ELF-1 (cell line): Measurements from ENCODE around the gene UVRAG.
"Not testable (repeated sequence)": the region's sequence is repeated elsewhere in the genome, so short reads cannot be mapped to it uniquely, and the experiment has no call there.

ENCODE experiments used
- DNase-seq: peaks from one replicate; pipeline ENCODE4 v3.0.0-alpha.2; 2016; ENCODE audit warnings: low read depth, low spot score

Gene UVRAG

DNA sequence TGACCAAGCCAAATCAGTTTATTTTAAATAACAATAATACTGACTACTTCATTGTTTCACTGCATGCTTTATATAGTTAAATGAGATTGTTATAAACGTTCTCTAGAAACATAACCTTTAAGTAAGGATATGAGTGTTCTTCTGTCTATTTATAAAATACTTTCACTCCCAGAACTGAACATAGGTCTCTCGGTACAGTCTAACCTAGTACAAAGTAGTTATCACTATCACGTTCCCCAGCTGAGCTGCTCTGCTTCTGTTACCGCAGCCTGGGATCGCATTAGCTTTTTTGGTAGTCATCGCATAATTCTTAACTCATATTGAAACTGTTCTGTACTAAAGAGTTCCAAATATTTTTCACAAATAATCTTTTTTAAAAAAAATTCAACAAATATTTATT lies 247.7 kb downstream of the UVRAG start:
- no peak for DNase-seq

DNA sequence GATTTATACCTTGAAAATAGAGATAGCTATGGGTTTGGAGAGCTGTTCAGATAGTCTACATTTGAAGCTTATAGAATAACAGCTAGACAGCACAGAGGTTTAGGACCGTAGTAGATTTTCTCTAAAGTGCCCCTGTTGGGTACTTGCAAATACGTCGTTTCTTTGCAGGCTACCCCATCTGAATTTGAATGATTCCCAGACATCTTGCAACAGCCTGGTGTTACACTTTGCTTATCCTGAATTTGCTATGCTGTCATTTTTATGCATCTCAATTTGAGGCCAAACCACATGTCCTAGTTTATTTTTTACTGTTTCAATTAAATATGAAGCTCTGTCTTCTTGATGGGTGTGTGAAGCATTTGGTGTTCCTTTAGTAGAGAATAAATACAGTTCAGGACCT lies 249.2 kb downstream of the UVRAG start:
- no peak for DNase-seq

DNA sequence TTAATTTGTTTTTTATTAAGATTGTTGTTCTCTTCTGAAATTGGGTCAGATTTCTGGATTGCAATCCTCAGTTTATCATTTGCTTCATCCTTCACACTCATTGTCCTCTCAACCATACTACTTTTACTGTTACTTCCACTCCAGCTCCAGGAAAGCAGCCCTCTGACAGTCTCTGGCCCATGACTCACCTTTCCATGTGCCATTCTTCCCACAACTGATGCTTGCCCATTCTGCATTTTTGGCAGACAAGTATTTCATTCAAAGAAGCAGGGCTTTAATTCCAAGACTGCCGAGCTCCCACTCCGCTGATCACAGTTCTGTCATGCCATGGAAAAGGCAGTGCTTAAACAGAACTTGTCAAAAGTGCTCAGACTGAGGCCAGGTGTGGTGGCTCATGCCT lies 252.1 kb downstream of the UVRAG start:
- no peak for DNase-seq

DNA sequence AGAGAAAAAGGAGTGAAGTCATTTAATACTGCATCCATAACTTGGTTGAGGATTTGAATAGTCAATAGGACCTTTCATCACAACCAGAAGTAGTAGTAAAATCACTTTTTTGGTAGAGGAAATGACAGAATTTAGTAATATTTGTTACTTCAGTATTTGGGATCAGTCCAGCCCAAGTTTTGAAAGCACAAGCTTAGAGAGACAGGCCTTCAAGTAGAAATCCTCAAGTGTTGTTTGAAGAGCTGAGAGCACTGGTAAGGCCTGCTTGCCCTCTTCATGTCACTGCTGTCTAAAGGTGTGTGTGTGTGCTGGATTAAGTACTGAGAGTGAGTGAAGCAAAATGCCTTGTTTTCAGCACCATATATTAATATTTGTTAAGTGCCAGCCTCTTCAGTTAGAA lies 254.0 kb downstream of the UVRAG start:
- no peak for DNase-seq

DNA sequence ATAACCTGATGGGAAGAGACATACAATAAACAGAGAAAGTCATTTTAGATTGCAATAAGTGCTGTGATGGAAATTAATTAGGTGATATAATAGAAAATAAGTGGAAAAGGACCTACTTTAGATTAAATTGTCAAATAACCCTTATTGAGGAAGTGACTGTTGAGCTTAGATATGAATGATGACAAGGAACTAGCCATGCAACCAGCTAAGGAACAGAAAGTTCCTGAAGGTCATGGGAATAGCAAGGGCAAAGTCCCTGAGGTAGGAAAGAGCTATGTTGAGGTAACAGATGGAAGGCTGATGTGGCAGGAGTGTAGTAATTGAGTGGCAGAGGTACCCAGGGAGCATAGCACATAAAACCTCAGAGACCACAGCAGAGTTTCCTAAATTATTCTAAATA lies 256.1 kb downstream of the UVRAG start:
- DNase-seq: no peak

DNA sequence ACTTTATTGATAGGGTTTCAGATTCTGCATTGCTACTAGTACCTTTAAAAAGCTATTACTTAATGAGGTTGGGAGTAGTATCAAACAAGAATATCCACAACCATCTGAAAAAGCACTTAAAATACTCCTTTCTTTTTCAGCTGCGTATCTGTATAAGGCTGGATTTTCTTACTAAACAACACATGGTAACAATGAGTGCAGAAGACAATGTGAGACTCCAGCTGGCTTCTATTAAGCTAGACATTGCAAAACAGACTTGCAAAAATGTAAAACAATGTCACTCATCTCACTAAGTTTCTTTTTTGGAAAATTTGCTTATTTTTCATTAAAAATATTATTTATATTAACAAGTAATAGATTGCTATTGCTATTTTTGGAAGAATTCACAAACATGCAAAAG lies 258.7 kb downstream of the UVRAG start:
- no peak for DNase-seq

DNA sequence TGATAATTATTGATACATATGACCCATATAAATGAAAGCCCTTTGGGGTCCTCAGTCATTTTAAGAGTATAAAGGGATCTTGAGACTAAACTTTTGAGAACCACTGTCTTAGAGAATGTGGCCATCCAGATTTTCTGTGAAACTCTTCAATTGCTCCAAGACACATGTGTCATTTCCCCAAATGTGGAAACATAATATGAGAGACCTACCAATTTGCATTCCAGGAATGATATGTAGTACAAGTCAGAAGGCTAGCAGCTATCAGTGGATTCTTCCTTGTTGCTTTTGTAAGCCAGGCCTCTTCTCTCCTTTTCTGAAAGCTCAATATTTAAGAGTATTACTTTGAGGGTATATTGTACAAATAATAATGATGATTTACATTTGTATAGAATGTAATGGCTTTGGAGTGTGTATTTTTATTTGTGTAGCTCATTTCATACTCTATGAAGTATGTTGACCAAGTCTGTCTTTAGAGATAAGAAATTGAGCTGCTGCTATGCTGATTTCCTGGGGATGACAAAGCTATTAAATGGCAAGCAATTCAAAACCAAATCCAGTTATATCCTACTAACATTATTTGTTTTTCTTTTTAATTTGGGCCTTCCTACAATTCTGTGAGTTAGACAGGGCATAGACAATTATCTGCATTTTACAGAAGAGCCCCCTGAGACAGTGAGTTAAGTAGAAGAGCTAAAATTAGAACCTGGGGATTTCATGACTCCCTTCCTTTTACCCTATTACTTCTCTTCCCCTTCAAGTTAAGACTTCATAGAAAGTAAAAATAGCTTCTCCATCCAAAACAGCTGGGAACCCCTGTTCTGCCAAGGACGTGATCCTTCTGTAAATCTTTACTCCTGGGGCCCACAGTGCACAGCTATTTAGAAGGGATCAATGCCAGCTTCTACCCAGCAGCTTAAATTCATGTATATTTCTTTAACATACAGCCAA lies 259.4 kb downstream of the UVRAG start:
- no peak for DNase-seq

DNA sequence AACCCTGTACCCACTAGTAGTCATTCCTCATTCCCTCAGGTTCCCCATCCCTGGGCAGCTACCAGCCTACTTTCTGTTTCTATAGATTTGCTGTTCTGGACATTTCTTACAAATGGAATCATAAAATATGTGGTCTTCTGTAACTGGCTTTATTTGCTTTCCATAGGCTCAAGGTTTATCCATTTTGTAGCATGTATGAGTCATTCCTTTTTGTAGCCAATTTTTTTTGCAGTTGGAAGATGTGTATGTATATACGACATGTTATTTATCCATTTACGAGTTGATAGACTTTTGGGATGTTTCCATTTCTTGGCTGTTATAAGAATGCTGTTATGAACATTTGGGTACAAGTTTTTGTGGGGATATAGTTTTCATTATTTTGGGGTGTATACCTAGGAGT lies 260.7 kb downstream of the UVRAG start:
- DNase-seq: no peak

DNA sequence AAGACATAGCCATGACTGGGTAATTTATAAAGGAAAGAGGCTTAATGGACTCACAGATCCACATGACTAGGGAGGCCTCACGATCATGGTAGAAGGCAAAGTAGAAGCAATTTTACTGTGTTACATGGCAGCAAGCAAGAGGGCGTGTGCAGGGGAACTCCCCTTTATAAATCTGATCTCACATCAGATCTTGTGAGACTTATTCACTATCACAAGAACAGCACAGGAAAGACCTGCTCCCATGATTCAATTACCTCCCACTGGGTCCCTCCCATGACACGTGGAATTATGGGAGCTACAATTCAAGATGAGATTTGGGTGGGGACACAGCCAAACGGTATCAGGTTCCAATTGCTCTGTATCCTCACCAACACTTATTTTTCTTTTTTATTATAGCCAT lies 261.2 kb downstream of the UVRAG start:
- DNase-seq: not testable (repeated sequence)

DNA sequence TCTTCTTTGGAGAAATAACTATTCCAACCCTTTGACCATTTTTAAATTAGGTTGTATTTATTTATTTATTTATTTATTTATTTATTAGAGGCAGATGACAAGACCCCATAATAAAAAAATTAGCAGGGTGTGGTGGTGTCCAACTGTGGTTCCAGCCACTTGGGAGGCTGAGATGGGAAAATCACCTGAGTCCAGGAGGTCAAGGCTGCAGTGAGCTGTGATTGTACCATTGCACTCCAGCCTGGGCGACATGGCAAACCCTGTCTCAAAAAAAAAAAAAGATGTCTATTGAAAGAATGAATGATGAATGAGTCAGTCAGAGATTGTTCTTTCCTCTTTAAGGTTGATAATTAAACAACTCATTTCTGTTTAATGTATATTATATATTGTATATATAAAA lies 261.7 kb downstream of the UVRAG start:
- DNase-seq: no peak

DNA sequence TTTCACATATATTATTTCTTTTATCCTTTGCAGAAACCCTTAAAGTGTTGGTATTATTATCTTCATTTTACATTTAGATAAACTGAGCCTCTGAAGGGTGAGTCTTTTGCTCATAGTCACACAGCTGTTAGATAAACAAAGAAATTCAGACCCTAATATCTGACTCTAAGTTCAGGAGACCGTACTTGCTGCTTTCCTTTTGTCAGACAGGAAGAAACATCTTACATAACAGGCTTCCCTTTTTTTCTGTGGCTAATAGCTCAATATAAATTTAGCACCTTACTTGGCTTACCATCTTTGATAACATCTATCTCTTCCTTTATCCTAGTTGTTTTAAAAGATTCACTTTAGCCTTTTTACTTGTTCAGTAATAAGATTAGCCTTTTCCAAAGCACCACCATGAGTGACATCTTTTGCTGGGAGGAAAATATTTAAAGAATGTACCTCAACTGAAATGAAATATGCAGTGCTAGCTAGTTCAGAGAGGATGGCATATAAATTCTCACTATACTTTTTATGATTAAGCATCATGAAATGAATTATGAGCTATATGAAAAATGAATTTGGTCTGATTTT lies 262.7 kb downstream of the UVRAG start:
- DNase-seq: no peak

DNA sequence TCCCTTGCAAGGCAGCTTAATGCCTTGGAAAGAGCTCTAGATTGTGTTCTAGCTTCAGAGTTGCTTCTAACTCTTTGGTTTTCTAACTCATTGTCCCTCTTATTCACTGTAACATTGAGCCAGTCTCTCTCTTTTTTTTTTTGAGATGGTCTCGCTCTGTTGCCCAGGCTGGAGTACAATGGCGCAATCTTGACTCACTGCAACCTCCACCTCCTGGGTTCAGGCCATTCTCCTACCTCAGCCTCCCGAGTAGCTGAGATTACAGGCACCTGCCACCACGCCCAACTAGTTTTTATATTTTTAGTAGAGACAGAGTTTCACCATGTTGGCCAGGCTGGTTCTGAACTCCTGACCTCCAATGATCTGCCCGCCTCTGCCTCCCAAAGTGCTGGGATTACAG lies 266.1 kb downstream of the UVRAG start:
- not testable (repeated sequence) for DNase-seq

DNA sequence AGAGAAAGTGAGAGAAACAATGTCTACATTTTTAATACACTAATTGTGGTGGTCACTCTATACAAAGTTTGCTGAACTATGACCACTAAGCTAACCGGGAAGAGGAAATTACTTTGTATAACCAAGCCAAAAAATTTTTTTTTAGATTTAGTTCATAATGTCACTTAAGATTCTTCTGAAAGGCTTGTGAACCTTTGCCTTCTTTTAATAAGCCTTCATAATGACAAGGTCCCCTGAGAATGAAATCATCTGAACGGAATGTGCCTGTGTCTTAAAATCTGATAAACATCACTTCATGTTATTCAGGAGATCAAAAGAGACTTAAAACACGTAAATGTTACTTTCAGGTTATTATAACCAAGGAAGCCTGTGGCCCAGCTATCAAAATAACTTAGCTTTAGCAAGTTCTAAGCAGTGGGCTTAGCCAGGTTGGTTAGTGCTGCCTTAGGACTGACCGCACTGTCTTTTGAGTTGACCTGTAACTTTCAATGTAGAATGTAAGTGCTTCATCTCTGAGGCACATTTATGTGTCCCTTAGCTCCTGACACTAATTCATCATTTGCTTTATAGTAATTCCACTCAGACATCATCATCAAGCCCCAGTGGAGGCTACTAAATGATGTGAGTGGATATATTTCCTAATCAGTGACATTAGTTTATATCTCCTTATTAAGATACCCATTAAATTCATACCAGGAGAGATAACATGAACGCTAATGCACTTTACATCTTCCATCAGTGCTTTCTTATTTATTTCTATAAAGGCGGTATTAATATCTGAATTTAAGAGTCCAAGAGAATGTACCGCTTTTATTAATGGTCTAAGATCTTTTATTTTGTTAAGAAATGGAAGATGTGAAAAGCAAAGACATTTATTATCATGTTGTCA lies 268.8 kb downstream of the UVRAG start:
- no peak for DNase-seq

DNA sequence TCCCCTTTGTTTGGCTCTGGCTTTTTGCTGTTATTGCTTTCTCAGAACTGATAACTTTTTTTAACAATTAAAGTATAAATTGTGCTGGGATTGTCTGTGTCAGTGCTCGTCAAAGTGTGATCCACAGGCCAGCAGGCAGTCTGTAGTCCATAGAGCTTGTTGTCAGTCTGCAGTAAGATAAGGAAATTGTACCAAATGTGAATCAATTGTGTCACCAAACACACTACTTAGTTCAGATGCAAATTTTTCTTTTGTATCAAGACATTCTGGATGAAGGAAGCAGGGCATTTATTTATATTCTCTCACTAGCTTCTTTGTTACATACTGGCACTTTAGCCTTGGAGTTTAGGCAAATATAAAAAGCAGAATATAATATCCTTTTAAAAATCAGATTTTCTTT lies 270.3 kb downstream of the UVRAG start:
- no peak for DNase-seq

DNA sequence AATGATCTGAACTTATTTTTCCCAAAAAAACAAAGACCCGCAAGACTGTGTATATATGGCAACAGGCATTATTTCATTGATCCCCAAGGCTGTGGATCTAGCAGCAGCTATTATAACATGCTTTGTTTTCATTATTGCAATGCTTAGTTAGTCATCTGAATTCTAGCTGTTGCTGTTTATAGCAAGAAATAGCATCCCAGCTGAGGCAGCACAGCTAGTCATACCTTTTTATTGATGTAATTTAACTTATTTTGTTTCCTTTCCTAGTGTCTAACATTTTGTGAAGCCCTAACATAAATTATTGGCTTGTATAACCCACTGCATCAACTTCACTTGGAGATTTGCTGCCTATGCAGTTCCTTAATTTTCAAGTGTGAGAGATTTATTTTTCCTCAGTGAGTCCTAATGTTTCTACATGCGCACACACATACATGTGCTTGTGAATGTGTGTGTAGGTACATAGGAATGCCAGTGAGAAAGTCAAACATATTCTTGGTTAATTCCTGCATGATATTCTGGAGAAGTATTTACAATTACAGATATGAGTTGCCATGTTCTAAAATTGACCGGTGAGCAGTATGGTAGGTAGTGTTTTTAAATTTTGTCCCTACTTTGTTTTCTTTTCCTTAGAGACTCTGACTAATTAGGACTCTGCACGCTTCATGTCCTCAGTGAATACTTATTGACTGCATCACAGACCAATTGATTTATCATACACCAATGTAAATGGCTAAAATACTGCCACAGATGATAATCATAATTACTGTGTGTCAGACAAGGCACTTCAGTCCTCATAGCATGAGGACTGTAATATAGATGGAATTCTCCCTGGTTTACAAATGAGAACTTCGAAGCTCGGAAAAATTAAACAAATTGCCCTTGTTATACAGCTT lies 272.0 kb downstream of the UVRAG start:
- DNase-seq: no peak

DNA sequence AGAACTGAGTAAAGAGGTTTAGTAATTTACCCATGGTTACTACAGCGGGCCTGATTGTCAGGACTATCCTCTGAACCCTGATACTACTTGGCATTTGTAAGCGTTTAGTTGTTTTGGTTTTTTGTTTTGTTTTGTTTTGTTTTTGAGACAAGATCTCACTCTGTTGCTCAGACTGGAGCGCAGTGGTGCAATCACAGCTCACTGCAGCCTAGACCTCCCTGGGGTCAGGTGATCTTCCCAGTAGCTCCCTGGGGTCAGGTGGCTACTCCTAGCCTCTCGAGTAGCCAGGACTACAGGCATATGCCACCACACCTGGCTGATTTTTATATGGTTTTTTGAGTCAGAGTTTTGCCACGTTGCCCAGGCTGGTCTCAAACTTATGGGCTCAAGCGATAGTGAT lies 272.7 kb downstream of the UVRAG start:
- DNase-seq: no peak

DNA sequence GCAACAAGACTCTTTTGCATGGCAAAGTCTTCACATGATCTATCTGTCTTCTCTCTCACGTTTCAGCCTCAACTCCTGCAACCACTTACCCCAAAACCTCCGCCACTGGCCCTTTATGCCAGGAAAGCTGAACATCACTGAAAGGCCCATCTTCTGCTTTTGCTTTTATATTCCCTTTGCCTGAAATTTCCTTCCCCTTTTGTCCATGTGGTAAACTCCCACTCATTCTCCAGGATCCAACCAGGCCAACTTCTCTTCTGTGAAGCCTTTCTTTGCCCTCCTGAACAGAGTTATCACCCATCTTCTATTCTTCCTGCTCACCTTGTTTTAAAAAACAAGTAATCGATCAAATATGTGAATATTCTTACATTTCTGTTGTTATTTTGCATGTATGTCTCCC lies 273.5 kb downstream of the UVRAG start:
- DNase-seq: no peak

DNA sequence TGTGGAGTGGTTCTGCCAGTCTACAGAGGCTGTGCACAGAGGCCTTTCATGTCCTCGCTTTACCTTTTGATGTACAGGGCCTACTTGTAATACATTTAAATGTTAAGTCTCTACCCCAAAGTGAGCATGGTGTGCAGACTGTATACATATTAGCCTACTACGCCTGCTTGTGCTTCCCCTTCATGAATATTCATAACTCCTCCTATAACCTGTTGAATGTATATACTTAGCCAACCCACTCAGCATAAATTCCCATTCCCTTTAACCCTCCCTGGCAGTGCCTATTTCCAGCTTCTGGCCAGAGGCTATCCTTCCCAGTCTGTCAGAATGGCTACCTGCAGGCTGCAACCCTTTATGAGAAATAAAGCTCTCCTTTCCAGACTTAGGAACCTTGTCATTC lies 275.2 kb downstream of the UVRAG start:
- no peak for DNase-seq

DNA sequence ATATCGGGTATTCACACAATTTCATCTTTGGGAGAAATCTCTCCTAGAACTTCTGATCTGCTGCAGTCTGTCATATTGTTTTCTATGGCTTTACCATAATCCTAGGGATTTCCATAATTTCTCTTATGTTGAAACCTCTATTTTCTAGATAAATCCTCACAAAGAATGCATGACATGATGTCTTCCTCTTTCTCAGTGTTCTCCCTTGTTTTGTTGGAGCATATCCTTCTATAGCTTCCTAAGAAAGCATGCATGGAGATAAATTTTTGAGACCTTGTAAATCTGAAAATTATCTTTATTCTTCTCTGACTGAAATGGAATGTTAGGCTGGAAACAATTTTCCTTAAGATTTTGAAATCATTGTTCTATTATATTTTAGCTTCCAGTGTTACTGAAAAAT lies 275.8 kb downstream of the UVRAG start:
- no peak for DNase-seq

DNA sequence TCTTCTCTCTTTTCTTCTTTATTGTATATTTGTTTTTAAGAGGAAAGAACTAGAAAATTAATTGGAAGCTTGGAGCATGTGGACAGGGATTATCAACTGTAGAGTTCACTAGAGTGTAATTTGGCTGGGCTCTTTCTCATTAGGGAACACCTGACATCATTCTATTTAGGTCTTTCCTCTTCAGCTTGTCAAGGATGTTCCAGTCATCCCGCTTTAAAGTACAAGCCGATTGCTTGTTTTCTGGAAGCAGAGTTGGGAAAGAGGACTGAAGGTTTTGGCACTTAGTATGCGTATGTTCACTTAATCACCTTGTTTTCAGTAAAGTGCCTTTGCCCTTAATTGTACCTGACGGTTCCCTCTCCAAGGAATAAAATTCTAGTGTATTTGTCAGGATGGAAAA lies 279.7 kb downstream of the UVRAG start:
- DNase-seq: no peak

DNA sequence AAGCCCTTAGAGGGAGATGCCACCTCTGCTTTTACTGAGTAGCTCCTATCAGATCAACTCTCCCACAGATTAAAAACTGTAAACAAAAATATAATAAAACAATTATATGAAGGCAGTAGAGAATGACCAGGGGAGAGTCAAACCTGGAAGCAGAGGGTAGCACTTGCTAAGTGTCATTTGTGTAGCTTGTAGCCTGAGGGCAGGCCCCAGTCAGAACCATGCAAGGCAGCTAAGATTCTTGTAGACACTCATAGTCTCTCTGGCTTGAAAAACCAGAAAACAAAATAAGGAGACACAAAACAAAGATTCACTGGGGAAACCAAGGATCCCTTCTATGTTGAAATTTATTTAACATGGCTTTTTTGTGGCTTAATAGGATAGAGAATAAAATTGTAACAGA lies 280.9 kb downstream of the UVRAG start:
- DNase-seq: peak; percentile 50
